ENCODE measurements around the gene GTPBP6. TPM values are rescaled to one million over a fixed set of nuclear protein-coding genes. Genes with fewer than 3 reads are reported as not detected.

GTPBP6 gene
- total and polyA plus RNA-seq, 7 donors: 48.1 to 63.4 (median 50.0) TPM

DNA sequence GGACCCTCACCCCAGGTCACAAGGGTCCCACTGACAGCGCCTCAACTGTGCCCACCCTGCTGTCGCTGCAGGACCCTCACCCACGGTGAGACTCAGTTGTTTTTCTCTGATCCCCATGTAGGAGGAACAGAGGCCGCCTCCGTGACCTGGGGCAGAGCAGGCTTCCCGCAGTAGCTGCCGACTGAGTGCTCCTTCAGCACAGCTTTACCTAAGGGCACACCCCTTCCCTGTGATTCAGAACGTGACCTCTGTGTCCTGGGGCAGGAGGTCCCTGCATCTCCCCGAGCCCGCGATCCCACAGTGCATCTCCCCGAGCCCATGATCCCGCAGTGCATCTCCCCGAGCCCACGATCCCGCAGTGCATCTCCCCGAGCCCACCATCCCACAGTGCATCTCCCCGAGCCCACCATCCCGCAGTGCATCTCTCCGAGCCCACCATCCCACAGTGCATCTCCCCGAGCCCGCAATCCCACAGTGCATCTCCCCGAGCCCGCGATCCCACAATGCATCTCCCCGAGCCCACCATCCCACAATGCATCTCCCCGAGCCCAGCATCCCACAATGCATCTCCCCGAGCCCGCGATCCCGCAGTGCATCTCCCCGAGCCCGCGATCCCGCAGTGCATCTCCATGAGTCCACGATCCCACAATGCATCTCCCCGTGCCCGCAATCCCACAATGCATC is 44.5 kb upstream of the GTPBP6 start:
- whole genome bisulfite sequencing, 3 donors: 80 to 83% (median 81%) methylated on average over 38 of the region's 38 CpGs
- intact Hi-C loops (cut with DNase I): loop anchor here in 1 of 2 donors (5.0 kb wide), 1 partner anchor 41 kb away; no protein-coding TSS in a partner anchor

DNA sequence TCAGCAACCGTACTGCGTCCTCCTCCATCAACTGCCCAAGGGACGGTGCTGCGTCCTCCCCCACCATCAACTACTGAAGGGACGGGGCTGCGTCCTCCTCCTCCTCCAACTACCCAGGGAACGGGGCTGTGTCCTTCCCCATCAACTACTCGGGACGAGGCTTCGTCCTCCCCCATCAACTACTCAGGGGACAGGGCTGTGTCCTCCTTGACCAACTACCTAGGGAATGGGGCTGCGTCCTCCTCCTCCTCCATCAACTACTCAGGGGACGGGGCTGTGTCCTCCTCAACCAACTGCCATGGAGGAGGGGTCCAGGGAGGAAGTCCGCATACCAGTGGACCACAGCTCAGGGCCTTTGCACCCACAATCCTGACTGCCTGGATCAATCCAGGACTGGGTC is 43.8 kb upstream of the GTPBP6 start:
- Histone ChIP-seq H3K27me3 (ENCODE audit: insufficient read depth in 3 of 3, low read length in 2 of 3) (no peaks in the 10 kb centered on the region), H3K4me1 (no peaks in the 10 kb centered on the region), H3K36me3 (ENCODE audit: insufficient read depth in 1 of 2, low read depth in 1 of 2) (peaks cover 5 to 34% of the 10 kb centered on the region in 2 donors), H3K9me3 (peaks cover 4% of the 10 kb centered on the region), H3K27ac (no peak overlapping the region), H3K4me3 (no peak overlapping the region)
- TF ChIP-seq, protein P1, sequence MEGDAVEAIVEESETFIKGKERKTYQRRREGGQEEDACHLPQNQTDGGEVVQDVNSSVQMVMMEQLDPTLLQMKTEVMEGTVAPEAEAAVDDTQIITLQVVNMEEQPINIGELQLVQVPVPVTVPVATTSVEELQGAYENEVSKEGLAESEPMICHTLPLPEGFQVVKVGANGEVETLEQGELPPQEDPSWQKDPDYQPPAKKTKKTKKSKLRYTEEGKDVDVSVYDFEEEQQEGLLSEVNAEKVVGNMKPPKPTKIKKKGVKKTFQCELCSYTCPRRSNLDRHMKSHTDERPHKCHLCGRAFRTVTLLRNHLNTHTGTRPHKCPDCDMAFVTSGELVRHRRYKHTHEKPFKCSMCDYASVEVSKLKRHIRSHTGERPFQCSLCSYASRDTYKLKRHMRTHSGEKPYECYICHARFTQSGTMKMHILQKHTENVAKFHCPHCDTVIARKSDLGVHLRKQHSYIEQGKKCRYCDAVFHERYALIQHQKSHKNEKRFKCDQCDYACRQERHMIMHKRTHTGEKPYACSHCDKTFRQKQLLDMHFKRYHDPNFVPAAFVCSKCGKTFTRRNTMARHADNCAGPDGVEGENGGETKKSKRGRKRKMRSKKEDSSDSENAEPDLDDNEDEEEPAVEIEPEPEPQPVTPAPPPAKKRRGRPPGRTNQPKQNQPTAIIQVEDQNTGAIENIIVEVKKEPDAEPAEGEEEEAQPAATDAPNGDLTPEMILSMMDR (IDR thresholded peaks at IDR 0.05): no peak
- ATAC-seq (no peak), DNase-seq (no peak)
- intact Hi-C loops (cut with DNase I): loop anchor here in 1 of 2 donors (5.0 kb wide), 1 partner anchor 40 kb away; no protein-coding TSS in a partner anchor
- whole genome bisulfite sequencing, 3 donors: 95 to 98% (median 98%) methylated on average over 13 of the region's 13 CpGs

More for the DNA sequence above, 44.5 kb upstream of the GTPBP6 start:
- Histone ChIP-seq H3K9me3 (peaks cover 4% of the 10 kb centered on the region), H3K4me1 (no peaks in the 10 kb centered on the region), H3K4me3 (no peak overlapping the region), H3K27me3 (ENCODE audit: insufficient read depth in 3 of 3, low read length in 2 of 3) (no peaks in the 10 kb centered on the region), H3K27ac (no peak overlapping the region), H3K36me3 (ENCODE audit: insufficient read depth in 1 of 2, low read depth in 1 of 2) (peaks cover 5 to 27% of the 10 kb centered on the region in 2 donors)
- ATAC-seq (no peak), DNase-seq (no peak)
- TF ChIP-seq, protein P1 (IDR thresholded peaks at IDR 0.05): no peak

DNA sequence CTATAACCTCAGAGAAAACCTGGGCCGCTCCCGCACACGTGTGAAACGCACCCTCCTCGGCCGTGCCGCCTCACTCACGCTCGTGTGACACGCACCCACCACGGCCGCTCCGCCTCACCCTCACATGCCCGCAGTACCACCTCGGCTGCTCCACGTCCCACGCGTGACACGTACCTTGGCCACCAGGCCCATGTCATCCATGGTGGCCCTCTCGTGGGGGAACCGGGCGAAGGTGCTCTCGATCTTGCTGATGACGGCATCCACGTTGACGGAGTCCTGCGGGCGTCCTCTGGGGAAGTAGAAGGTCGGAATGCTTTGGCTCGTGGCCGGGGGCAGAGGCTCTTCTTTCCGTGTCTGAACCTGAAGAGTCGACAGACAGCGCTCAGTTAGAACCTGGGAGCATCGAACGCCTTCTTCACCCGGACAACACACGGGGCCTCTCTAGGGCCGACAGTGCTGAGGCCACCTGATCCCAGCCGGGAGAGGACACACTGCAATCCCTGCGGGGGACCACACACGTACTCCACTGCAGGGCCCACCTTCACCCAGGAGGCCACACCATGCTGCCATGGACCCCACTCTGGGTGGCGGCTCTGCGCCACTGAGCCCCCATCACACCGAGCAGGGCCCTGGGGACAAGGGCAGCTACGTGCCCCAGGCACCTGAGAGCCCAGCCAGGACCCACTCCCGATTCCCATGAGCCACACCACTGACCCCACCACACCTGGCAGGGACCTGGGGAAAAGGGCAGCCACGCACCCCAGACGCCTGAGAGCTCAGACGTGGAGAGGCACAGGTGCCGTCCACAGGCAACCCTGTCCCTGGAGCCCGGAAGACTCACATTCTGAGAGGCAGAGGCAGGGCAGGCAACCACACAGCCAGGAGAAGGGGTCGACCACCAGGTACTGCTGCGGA is 42.9 kb upstream of the GTPBP6 start:
- WGBS, 3 donors: 95 to 97% (median 96%) methylated on average over 54 of the region's 54 CpGs
- Histone ChIP-seq H3K36me3 (ENCODE audit: insufficient read depth in 1 of 2, low read depth in 1 of 2) (peaks cover 5 to 35% of the 10 kb centered on the region in 2 donors), H3K27ac (no peak overlapping the region), H3K27me3 (ENCODE audit: insufficient read depth in 3 of 3, low read length in 2 of 3) (no peaks in the 10 kb centered on the region), H3K4me3 (no peak overlapping the region), H3K4me1 (no peaks in the 10 kb centered on the region), H3K9me3 (peaks cover 4% of the 10 kb centered on the region)
- DNase-seq (no peak), ATAC-seq (peak in 1 of 4 donors; percentile 29)
- intact Hi-C loops (cut with DNase I): loop anchor here in 1 of 2 donors (5.0 kb wide), 1 partner anchor 39 kb away; no protein-coding TSS in a partner anchor
- TF ChIP-seq, protein P1 (IDR thresholded peaks at IDR 0.05): no peak

DNA sequence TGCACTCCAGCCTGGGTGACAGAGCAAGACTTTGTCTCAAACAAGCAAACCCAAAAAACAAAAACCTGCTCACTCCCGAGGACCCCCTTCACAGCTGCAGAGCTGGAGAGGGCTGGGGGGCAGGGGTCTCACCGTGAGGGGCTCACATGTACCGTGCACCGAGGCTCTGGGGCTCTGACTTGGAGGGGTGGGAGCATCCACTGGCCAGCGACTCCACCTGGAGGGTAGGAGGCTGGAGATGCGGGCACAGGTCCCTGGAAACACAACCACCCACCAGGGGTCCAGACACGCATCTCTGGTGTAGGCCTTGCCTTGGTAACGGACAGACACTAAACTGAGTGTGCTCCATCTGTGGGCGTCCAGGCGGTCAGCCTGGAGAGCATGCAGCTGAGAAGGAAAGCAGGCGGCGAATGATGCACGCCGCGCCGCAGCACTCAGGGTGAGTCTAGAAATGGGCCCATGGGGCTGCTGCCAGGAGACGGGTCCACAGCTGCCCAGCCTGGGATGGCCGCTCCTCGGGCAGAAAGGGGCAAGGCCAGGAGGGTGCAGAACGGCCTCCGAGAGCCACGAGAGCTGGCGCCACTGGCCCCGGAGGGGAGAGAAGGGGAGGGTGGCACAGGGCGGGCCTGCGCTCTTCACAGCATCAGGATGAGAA is 42.0 kb upstream of the GTPBP6 start:
- WGBS, 3 donors: 93 to 96% (median 96%) methylated on average over 25 to 26 of the region's 26 CpGs
- DNase-seq: no peak

More for the DNA sequence above, 42.0 kb upstream of the GTPBP6 start:
- Histone ChIP-seq H3K4me3 (no peak overlapping the region), H3K36me3 (ENCODE audit: insufficient read depth in 1 of 2, low read depth in 1 of 2) (peaks cover 5 to 35% of the 10 kb centered on the region in 2 donors), H3K27ac (no peak overlapping the region), H3K4me1 (no peaks in the 10 kb centered on the region), H3K9me3 (peaks cover 4% of the 10 kb centered on the region), H3K27me3 (ENCODE audit: insufficient read depth in 3 of 3, low read length in 2 of 3) (no peaks in the 10 kb centered on the region)
- ATAC-seq: no peak
- intact Hi-C loops (cut with DNase I): loop anchor here in 1 of 2 donors (5.0 kb wide), 1 partner anchor 38 kb away; no protein-coding TSS in a partner anchor
- TF ChIP-seq, protein P1 (IDR thresholded peaks at IDR 0.05): no peak

Data from psoas muscle (tissue), 8 donors.